ENCODE data around the gene COL4A5.

DNA sequence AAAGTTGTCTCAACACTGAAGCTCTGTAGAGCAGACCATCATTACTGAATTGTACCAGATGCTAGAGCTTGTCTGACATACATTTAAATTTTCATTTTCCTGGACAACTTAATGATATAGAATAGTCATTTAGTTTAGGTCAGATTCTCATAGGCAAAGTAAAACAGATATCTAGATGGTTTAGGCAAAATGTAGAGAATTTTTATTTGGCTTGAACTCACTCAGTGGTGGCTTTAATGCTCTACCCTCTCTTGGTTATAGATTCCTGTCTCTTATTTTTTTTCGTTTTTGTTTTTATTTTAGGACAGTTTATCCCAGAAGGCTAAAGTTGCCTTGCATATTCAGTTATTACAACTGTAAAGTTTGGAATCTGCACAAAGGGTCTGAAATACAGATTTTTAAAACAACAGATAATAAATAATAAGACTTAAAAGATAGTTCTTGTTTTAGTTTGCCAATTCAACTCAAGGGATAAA is 300.7 kb downstream of the COL4A5 start:
- TF ChIP-seq CTCF (IDR thresholded peaks at IDR 0.05; ENCODE audit: poor library complexity) (no peak), EZH2 (IDR thresholded peaks at IDR 0.05; ENCODE audit: borderline replicate concordance) (no peak), EZH2phosphoT487 (IDR thresholded peaks at IDR 0.05; ENCODE audit: low read depth, severe bottlenecking, unreplicated experiment) (no peak)
